HG02642 (cell line): ENCODE results near the gene JUP.

ENCODE experiments used
- ATAC-seq: cut with Tn5 transposase; IDR thresholded peaks from one replicate; pipeline ENCODE4 v1.9.1; 2021; ENCODE audit warnings: mild to moderate bottlenecking; ENCODE audit not compliant: unreplicated experiment, poor library complexity

Gene JUP

DNA sequence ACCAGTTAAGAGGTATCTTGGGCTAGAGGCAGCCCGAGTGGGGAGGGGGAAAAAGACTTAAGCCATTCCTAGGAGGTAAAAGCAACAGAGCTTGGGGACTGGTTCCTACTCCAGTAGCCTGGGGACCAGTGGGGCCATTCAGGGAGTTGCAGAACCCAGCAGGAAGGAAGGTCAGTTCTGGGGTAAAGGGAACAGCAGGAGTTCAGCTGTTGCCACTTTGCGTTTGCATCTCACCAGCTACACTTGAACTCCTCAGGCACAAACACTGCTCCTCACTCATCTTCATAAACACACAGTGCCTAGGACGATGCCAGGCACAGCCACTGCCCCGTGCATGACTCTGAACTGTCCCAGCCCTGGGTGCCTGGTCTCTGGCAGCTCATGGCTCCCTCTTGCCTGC lies 56.0 kb downstream of the JUP start:
- no peak for ATAC-seq

GRCh38 chr17:41728056-41728455 lies 58.5 kb downstream of the JUP start:
- ATAC-seq, result no peak

- no peak for ATAC-seq
These were observed 61.4 kb downstream of the JUP start for GRCh38 chr17:41725134-41725533.

DNA sequence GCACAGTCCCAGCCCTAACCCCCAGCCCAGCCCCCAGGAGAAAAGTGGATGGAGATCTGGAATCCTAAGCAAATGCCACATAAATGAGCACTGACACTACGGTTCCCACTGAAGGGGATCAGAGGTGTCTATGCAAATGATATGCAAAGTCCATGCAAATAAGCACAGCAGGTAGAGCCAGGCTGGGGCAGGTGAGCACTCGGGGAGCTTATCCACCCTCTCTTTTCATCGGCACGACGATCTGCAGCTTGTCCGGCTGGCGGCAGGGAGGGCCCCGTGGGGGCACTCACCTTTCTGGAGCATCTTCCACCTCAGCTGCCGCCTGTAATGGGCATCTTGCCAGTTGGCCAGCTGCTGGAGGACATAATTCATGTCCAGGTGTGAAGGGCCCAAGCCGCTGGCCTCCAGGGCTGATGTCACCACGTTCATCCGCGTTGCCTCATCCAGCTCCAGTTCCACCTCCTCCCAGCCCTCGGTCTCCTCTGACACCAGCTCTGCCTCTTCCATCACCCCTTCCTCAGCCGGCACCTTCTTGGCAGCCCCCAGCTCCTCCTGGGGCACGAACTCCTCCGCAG lies 61.9 kb downstream of the JUP start:
- no peak for ATAC-seq

GRCh38 chr17:41723801-41724475 lies 62.6 kb downstream of the JUP start:
- ATAC-seq, result no peak

- no peak for ATAC-seq
These were observed 64.3 kb downstream of the JUP start for GRCh38 chr17:41722231-41722630.

DNA sequence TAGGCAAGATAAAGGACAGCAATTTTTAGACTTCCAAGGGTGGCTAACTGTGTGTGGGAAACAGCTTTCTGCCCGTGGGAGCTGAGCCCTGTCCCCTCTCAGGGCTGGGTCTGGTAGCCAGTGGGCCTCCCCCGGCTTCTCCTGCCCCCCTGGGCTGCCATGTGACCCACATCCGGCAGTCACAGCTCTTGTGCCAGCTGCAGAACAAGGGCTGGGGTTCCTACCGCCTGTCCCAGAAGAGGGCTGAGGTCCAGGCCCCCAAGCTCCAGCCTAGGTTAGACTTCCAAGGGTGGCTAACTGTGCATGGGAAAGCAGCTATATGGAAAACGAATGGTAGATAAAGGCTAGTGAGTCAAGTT lies 68.2 kb downstream of the JUP start:
- ATAC-seq, result no peak

GRCh38 chr17:41717408-41718286 lies 68.9 kb downstream of the JUP start:
- ATAC-seq, result no peak

DNA sequence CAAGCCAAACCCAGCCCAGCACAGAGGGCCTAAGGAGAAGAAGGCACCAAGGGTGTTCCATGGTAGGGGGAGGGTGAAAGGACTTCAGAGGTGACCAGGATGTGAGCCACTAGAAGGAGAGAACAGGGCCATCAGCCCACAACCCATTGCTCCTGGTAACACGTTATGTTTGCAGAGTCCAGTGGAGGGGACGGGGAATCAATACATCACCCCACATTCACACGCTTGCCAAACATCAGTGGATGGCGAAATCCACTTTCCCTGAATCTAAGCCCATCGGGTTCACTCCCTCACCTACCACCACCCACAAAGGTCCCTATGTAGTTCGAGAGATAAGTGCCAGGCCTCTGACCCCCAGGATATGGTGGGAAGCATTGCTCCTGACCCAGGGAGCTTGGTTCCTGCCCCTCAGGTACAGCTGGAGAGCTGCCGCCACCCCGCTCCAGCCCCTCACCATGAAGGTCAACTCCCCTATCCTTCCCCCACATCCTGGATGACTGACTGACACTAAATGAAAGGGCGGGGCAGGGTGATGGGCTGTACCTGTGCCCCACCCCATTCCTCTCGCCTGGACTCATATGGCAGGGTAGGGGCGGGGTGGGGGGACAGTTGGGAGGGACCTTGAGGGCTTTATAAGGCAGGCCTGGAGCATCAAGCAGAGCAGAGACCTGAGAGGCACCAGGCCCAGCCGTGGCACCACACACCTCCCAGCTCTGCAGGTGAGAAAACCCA lies 74.7 kb downstream of the JUP start, which contains the start of gene GAST:
TSS of gene GAST (plus strand) at position 663 of the 732 bp plus-strand sequence. CDS start 3,106 bp downstream, outside the sequence.
- no peak for ATAC-seq

DNA sequence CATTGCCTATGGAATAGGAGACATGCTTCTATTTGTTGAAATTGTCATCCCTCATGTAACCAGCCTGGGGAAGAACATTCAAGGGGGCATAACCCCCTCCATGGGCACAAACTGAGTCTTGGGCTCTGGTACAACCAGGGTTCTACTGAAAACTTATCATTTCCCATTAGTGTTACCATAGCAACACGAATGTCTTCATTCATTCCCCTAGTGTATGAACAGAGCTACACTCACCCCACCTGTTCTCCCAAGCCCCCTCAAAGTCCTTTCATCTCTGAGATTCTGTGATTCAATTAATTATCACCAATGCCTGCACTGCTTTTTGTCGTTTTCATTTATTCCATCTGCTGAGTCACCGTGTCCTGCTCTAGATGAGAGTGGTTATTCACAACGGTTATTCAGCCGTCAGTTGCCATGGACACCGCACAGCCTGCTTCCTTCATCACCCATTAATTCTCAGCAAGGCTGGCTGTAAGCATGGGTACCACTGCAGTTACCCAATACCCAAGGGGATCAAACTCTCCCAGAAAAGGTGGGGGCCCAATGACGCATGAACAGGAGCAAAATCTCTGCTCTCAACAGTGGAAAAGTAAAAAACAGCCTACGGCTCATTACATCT lies 75.9 kb downstream of the JUP start:
- no peak for ATAC-seq

GRCh38 chr17:41707803-41708669 lies 78.5 kb downstream of the JUP start:
- ATAC-seq, result no peak

- ATAC-seq, result no peak
These were observed 81.1 kb downstream of the JUP start for GRCh38 chr17:41705271-41705991.
